ENCODE measurements around the gene NARF. TPM values are rescaled to one million over a fixed set of nuclear protein-coding genes. Genes with fewer than 3 reads are reported as not detected.

NARF gene
- total and polyA plus RNA-seq, 2 experiments from 2014 or later = 66.1 to 67.1 TPM

- TF ChIP-seq, protein P1, sequence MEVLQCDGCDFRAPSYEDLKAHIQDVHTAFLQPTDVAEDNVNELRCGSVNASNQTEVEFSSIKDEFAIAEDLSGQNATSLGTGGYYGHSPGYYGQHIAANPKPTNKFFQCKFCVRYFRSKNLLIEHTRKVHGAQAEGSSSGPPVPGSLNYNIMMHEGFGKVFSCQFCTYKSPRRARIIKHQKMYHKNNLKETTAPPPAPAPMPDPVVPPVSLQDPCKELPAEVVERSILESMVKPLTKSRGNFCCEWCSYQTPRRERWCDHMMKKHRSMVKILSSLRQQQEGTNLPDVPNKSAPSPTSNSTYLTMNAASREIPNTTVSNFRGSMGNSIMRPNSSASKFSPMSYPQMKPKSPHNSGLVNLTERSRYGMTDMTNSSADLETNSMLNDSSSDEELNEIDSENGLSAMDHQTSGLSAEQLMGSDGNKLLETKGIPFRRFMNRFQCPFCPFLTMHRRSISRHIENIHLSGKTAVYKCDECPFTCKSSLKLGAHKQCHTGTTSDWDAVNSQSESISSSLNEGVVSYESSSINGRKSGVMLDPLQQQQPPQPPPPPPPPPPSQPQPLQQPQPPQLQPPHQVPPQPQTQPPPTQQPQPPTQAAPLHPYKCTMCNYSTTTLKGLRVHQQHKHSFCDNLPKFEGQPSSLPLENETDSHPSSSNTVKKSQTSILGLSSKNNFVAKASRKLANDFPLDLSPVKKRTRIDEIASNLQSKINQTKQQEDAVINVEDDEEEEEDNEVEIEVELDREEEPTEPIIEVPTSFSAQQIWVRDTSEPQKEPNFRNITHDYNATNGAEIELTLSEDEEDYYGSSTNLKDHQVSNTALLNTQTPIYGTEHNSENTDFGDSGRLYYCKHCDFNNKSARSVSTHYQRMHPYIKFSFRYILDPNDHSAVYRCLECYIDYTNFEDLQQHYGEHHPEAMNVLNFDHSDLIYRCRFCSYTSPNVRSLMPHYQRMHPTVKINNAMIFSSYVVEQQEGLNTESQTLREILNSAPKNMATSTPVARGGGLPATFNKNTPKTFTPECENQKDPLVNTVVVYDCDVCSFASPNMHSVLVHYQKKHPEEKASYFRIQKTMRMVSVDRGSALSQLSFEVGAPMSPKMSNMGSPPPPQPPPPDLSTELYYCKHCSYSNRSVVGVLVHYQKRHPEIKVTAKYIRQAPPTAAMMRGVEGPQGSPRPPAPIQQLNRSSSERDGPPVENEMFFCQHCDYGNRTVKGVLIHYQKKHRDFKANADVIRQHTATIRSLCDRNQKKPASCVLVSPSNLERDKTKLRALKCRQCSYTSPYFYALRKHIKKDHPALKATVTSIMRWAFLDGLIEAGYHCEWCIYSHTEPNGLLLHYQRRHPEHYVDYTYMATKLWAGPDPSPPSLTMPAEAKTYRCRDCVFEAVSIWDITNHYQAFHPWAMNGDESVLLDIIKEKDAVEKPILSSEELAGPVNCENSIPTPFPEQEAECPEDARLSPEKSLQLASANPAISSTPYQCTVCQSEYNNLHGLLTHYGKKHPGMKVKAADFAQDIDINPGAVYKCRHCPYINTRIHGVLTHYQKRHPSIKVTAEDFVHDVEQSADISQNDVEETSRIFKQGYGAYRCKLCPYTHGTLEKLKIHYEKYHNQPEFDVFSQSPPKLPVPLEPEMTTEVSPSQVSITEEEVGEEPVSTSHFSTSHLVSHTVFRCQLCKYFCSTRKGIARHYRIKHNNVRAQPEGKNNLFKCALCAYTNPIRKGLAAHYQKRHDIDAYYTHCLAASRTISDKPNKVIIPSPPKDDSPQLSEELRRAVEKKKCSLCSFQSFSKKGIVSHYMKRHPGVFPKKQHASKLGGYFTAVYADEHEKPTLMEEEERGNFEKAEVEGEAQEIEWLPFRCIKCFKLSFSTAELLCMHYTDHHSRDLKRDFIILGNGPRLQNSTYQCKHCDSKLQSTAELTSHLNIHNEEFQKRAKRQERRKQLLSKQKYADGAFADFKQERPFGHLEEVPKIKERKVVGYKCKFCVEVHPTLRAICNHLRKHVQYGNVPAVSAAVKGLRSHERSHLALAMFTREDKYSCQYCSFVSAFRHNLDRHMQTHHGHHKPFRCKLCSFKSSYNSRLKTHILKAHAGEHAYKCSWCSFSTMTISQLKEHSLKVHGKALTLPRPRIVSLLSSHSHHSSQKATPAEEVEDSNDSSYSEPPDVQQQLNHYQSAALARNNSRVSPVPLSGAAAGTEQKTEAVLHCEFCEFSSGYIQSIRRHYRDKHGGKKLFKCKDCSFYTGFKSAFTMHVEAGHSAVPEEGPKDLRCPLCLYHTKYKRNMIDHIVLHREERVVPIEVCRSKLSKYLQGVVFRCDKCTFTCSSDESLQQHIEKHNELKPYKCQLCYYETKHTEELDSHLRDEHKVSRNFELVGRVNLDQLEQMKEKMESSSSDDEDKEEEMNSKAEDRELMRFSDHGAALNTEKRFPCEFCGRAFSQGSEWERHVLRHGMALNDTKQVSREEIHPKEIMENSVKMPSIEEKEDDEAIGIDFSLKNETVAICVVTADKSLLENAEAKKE (CRISPR knock-in tag; IDR thresholded peaks at IDR 0.05) = no peak
- TF ChIP-seq ZNF331 (CRISPR knock-in tag; IDR thresholded peaks at IDR 0.05; ENCODE audit: low read depth) = no peak
- no peak for TF ChIP-seq CREB1 (CRISPR knock-in tag; IDR thresholded peaks at IDR 0.05; ENCODE audit: low read depth)
- no peak for TF ChIP-seq CTCF (conservative IDR thresholded peaks at IDR 0.05; ENCODE audit: low read depth in 2 of 2)
- no peak for TF ChIP-seq NANOG (IDR thresholded peaks at IDR 0.05; ENCODE audit: borderline replicate concordance)
- TF ChIP-seq ETS1 (IDR thresholded peaks at IDR 0.05) = no peak
- no peak for TF ChIP-seq ZNF114 (CRISPR knock-in tag; IDR thresholded peaks at IDR 0.05)
- TF ChIP-seq EZH2 (IDR thresholded peaks at IDR 0.05; ENCODE audit: low read depth, unreplicated experiment) = no peak
Observed at GRCh38 chr17:82534401-82534812, 75.9 kb downstream of the NARF start (continued).
